Ishikawa (cell line): ENCODE results near the gene ZNF547.

ENCODE experiments used
- CEBPB ChIP-seq: IDR thresholded peaks from 2 replicates; pipeline ENCODE4 v1.6.1; 2012
- CREB1 ChIP-seq: IDR thresholded peaks from 2 replicates; pipeline ENCODE4 v1.6.1; 2012; ENCODE audit warnings: low read depth
- EGR1 ChIP-seq: IDR thresholded peaks from 2 replicates; pipeline ENCODE4 v1.6.1; 2012
- EP300 ChIP-seq: IDR thresholded peaks from 2 replicates; pipeline ENCODE4 v1.6.1; 2012; ENCODE audit warnings: borderline replicate concordance
- FOXM1 ChIP-seq: IDR thresholded peaks from 2 replicates; pipeline ENCODE4 v1.6.1; 2012; ENCODE audit warnings: low read depth, borderline replicate concordance
- NFIC ChIP-seq: IDR thresholded peaks from 2 replicates; pipeline ENCODE4 v1.6.1; 2012
- RAD21 ChIP-seq: IDR thresholded peaks from 2 replicates; pipeline ENCODE4 v1.6.1; 2012; ENCODE audit warnings: low read depth
- TAF1 ChIP-seq: IDR thresholded peaks from 2 replicates; pipeline ENCODE4 v1.6.1; 2012; ENCODE audit warnings: low read depth, mild to moderate bottlenecking
- TCF12 ChIP-seq: IDR thresholded peaks from 2 replicates; pipeline ENCODE4 v1.6.1; 2012; ENCODE audit warnings: low read depth
- TEAD4 ChIP-seq: IDR thresholded peaks from 2 replicates; pipeline ENCODE4 v1.6.1; 2012
- YY1 ChIP-seq: IDR thresholded peaks from 2 replicates; pipeline ENCODE4 v1.6.1; 2012; ENCODE audit warnings: low read depth
- ZBTB7A ChIP-seq: IDR thresholded peaks from 2 replicates; pipeline ENCODE4 v1.6.1; 2012; ENCODE audit warnings: low read depth
- TF ChIP-seq, protein P1 (sequence below): IDR thresholded peaks from 2 replicates; pipeline ENCODE4 v1.6.1; 2012; ENCODE audit warnings: low read depth, mild to moderate bottlenecking
- TF ChIP-seq, protein P2 (sequence below): IDR thresholded peaks from 2 replicates; pipeline ENCODE4 v1.6.1; 2012
- TF ChIP-seq, protein P3 (sequence below): IDR thresholded peaks from 2 replicates; pipeline ENCODE4 v1.6.1; 2012

The ZNF547 gene

DNA sequence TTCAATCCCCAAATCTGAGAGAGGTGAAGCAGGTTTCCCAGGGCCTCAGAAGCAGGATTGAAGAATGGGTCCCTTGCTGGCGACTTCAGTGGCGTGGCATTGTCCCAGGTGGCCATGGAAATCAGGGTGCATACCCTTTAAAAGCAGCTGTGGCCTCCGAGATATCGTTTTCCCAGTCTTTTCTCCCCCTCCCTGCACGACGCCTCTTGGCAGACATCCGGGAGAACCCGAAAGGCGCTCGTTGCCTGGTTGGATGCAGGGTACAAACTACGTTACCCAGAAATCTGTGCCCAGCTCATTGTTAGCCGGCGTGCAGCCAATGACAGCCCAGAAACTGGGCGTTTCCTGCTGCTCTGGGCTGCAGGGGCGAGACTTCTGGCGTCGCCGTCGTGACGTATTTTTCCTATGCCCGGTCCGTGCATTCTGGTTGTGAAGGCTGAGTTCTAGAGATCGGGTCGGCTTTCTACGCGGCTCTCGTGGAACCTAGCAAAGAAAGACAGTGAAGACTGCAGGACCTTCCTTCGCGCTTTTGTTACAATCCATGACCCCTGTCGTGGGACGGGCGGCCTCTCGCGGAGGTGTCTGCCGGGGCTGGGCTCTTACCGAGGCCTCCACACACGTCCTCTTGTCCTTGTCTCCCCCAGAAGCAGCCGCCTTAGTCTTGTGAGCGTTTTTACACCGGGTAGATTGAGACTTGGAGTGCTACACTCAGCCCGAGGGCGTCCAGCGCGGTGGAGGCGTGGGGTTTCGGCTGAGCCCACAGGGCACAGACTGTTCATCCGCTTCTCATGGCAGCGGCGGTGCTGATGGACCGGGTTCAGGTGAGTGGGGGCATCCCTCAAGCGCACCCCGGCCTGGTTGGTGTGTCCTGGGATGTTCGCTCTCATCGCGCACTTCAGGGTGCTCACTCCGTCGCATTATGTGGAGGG is 12.2 kb upstream of the ZNF547 start, which contains the start of gene ZNF304:
ZNF304 (plus strand) TSS at position 395 of the 929 bp plus-strand sequence; CDS start at position 789, 394 bp downstream.
- TF ChIP-seq EGR1 (no peak), RAD21 (no peak), TEAD4 (no peak), ZBTB7A (no peak), TAF1 (peak; percentile 44; the same call in 1 of the 2 replicates), CEBPB (no peak), FOXM1 (no peak), YY1 (no peak), TCF12 (peak; percentile 18; the same call in 1 of the 2 replicates), EP300 (no peak), NFIC (no peak), CREB1 (peak; percentile 90)
- TF ChIP-seq, protein P1, sequence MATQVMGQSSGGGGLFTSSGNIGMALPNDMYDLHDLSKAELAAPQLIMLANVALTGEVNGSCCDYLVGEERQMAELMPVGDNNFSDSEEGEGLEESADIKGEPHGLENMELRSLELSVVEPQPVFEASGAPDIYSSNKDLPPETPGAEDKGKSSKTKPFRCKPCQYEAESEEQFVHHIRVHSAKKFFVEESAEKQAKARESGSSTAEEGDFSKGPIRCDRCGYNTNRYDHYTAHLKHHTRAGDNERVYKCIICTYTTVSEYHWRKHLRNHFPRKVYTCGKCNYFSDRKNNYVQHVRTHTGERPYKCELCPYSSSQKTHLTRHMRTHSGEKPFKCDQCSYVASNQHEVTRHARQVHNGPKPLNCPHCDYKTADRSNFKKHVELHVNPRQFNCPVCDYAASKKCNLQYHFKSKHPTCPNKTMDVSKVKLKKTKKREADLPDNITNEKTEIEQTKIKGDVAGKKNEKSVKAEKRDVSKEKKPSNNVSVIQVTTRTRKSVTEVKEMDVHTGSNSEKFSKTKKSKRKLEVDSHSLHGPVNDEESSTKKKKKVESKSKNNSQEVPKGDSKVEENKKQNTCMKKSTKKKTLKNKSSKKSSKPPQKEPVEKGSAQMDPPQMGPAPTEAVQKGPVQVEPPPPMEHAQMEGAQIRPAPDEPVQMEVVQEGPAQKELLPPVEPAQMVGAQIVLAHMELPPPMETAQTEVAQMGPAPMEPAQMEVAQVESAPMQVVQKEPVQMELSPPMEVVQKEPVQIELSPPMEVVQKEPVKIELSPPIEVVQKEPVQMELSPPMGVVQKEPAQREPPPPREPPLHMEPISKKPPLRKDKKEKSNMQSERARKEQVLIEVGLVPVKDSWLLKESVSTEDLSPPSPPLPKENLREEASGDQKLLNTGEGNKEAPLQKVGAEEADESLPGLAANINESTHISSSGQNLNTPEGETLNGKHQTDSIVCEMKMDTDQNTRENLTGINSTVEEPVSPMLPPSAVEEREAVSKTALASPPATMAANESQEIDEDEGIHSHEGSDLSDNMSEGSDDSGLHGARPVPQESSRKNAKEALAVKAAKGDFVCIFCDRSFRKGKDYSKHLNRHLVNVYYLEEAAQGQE = no peak
- TF ChIP-seq, protein P2, sequence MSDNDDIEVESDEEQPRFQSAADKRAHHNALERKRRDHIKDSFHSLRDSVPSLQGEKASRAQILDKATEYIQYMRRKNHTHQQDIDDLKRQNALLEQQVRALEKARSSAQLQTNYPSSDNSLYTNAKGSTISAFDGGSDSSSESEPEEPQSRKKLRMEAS = peak; percentile 93
- TF ChIP-seq, protein P3, sequence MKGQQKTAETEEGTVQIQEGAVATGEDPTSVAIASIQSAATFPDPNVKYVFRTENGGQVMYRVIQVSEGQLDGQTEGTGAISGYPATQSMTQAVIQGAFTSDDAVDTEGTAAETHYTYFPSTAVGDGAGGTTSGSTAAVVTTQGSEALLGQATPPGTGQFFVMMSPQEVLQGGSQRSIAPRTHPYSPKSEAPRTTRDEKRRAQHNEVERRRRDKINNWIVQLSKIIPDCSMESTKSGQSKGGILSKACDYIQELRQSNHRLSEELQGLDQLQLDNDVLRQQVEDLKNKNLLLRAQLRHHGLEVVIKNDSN = no peak

DNA sequence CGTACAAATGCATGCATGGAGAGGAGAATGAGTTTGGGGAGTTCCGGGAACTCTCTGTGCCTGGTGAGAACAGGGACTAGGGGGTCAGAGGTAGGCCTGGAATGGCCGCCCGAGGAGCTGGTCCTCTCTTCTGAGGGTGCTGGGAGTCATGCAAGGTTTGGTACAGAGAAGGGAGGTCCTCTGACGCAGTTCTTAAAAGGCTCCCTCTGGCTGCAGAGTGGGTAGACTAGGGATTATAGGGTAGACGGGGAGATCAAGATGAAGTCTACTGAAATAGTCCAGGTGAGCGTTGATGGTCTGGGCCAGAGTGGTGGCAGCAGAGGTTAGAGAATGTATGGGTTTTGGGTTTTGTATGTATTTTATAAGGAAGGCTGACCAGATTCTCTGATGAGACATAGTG is 11.5 kb upstream of the ZNF547 start:
- TF ChIP-seq, protein P2 = no peak
- no peak for TF ChIP-seq TAF1
- TF ChIP-seq, protein P1 = no peak
- no peak for TF ChIP-seq RAD21
- TF ChIP-seq FOXM1 = no peak
- TF ChIP-seq YY1 = no peak
- TF ChIP-seq EGR1 = no peak
- TF ChIP-seq NFIC = no peak
- TF ChIP-seq, protein P3 = no peak
- no peak for TF ChIP-seq TCF12
- no peak for TF ChIP-seq ZBTB7A
- no peak for TF ChIP-seq CEBPB
- TF ChIP-seq CREB1 = no peak

DNA sequence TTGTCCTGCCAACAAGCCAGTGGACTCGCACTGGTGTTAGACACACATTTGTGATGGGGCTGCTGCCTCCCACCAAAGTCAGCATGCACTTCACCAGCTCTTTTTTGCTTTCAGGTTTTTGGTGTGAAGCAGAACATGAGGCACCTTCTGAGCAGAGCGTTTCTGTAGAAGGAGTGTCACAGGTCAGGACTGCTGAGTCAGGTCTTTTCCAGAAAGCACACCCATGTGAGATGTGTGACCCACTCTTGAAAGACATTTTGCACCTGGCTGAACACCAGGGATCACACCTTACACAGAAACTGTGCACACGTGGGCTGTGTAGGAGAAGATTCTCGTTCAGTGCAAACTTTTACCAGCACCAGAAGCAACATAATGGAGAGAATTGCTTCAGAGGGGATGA is 7.4 kb upstream of the ZNF547 start:
- TF ChIP-seq, protein P1 = no peak
- no peak for TF ChIP-seq EP300
- TF ChIP-seq, protein P3 = no peak

DNA sequence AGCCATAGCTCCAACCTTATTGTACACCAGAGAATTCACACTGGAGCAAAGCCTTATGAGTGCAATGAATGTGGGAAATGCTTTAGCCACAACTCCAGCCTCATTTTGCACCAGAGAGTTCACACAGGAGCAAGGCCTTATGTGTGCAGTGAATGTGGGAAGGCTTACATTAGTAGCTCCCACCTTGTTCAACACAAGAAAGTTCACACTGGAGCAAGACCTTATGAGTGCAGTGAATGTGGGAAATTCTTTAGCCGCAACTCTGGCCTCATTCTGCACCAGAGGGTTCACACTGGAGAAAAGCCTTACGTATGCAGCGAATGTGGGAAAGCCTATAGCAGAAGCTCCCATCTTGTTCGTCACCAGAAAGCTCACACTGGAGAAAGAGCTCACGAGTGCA is 5.9 kb upstream of the ZNF547 start:
- TF ChIP-seq, protein P2 = no peak
- TF ChIP-seq YY1 (no peak), ZBTB7A (no peak)
